GM23338 (cell line): ENCODE measurements around the gene RASAL3. TPM values are rescaled to one million over a fixed set of nuclear protein-coding genes. Genes with fewer than 3 reads are reported as not detected.

ENCODE experiments used
- ATAC-seq: fragments of 200-7000 bp; cut with Tn5 transposase; 3 replicates; pipeline ENCODE4 v1.9.1; 2020
- DNase-seq: peaks from one replicate; pipeline ENCODE4 v3.0.0-alpha.2; 2015; ENCODE audit warnings: low spot score
- H2AFZ ChIP-seq: fragments of 200-600 bp; sonication (generic); 2 replicates; pipeline ENCODE4 v1.8.0; 2016; ENCODE audit warnings: antibody characterized with exemption, mild to moderate bottlenecking, moderate library complexity
- H3F3A ChIP-seq: fragments of 200-600 bp; sonication (generic); replicated peaks from 2 replicates; pipeline ENCODE4 v1.8.0; 2017; ENCODE audit warnings: antibody characterized with exemption, mixed run types, low read depth
- H3K27ac ChIP-seq: fragments of 200-600 bp; sonication (generic); 2 replicates; pipeline ENCODE4 v1.6.1; 2016; ENCODE audit warnings: low read depth
- H3K27me3 ChIP-seq: fragments of 200-600 bp; sonication (generic); 2 replicates; pipeline ENCODE4 v1.8.0; 2016; ENCODE audit warnings: mild to moderate bottlenecking, mixed run types, moderate library complexity; ENCODE audit not compliant: insufficient read depth
- H3K36me3 ChIP-seq: fragments of 200-600 bp; sonication (generic); 2 replicates; pipeline ENCODE4 v1.8.0; 2016; ENCODE audit warnings: mild to moderate bottlenecking; ENCODE audit not compliant: insufficient read depth
- H3K4me1 ChIP-seq: fragments of 200-600 bp; sonication (generic); 2 replicates; pipeline ENCODE4 v1.8.0; 2016; ENCODE audit warnings: mild to moderate bottlenecking, moderate library complexity; ENCODE audit not compliant: insufficient read depth
- H3K4me2 ChIP-seq: fragments of 200-600 bp; sonication (generic); 2 replicates; pipeline ENCODE4 v1.7.1; 2017; ENCODE audit warnings: mixed run types
- H3K4me3 ChIP-seq: fragments of 200-600 bp; sonication (generic); 2 replicates; pipeline ENCODE4 v1.6.1; 2016; ENCODE audit warnings: mixed run types
- H3K79me2 ChIP-seq: fragments of 200-600 bp; sonication (generic); replicated peaks from 2 replicates; pipeline ENCODE4 v1.8.0; 2017; ENCODE audit warnings: mild to moderate bottlenecking; ENCODE audit not compliant: insufficient read depth
- H3K9me2 ChIP-seq: fragments of 200-600 bp; sonication (generic); 2 replicates; pipeline ENCODE4 v1.8.0; 2017; ENCODE audit not compliant: insufficient read depth
- H4K20me1 ChIP-seq: fragments of 200-600 bp; sonication (generic); replicated peaks from 2 replicates; pipeline ENCODE4 v1.8.0; 2017; ENCODE audit warnings: mild to moderate bottlenecking; ENCODE audit not compliant: insufficient read depth
- H3K27ac Mint-ChIP-seq: 2 replicates; pipeline ENCODE4 v1.8.0; 2020; ENCODE audit warnings: inconsistent platforms, mild to moderate bottlenecking, moderate library complexity, mixed read lengths
- H3K27me3 Mint-ChIP-seq: 3 replicates; pipeline ENCODE4 v1.8.0; 2022; ENCODE audit warnings: low read depth, mild to moderate bottlenecking, moderate library complexity, mixed read lengths, inconsistent platforms; ENCODE audit not compliant: insufficient read depth, poor library complexity
- H3K36me3 Mint-ChIP-seq: 3 replicates; pipeline ENCODE4 v1.8.0; 2021; ENCODE audit warnings: low read depth, mild to moderate bottlenecking, inconsistent platforms, moderate library complexity, mixed read lengths
- H3K4me1 Mint-ChIP-seq: 3 replicates; pipeline ENCODE4 v1.8.0; 2020; ENCODE audit warnings: mild to moderate bottlenecking, inconsistent platforms, mixed read lengths
- H3K4me3 Mint-ChIP-seq: 3 replicates; pipeline ENCODE4 v1.8.0; 2021; ENCODE audit warnings: moderate library complexity, mild to moderate bottlenecking, inconsistent platforms, mixed read lengths
- H3K9me3 Mint-ChIP-seq: 3 replicates; pipeline ENCODE4 v1.8.0; 2020; ENCODE audit warnings: moderate library complexity, mild to moderate bottlenecking, inconsistent platforms, mixed read lengths
- CREB1 ChIP-seq: fragments of 250-450 bp; sonication (Bioruptor Pico); IDR thresholded peaks from 2 replicates; pipeline ENCODE4 v1.5.0; 2020; ENCODE audit warnings: low read depth, mild to moderate bottlenecking, moderate library complexity
- CTCF ChIP-seq, 2 experiments: fragments of 200-600 bp in 1 of 2; sonication (generic) in 1 of 2; conservative IDR thresholded peaks; 2 replicates each; pipeline versions ENCODE4 v1.5.1 to v1.6.1; 2016 to 2017; ENCODE audit warnings: antibody characterized with exemption in 2 of 2, low read depth in 2 of 2, mild to moderate bottlenecking in 2 of 2, moderate library complexity in 1 of 2
- ETS1 ChIP-seq: IDR thresholded peaks from 2 replicates; pipeline ENCODE4 v1.6.1; 2016; ENCODE audit warnings: antibody characterized with exemption
- EZH2 ChIP-seq: fragments of 200-600 bp; sonication (generic); IDR thresholded peaks from one replicate; pipeline ENCODE4 v1.8.0; 2017; ENCODE audit warnings: antibody characterized with exemption, mild to moderate bottlenecking, low read depth; ENCODE audit not compliant: unreplicated experiment
- EZH2phosphoT487 ChIP-seq: fragments of 200-600 bp; sonication (generic); IDR thresholded peaks from one replicate; pipeline ENCODE4 v1.8.1; 2018; ENCODE audit warnings: antibody characterized with exemption; ENCODE audit not compliant: unreplicated experiment
- NANOG ChIP-seq: IDR thresholded peaks from 2 replicates; pipeline ENCODE4 v1.6.1; 2016; ENCODE audit warnings: antibody characterized with exemption, borderline replicate concordance
- REST ChIP-seq: IDR thresholded peaks from one replicate; pipeline ENCODE4 v1.6.1; 2018; ENCODE audit warnings: antibody characterized with exemption; ENCODE audit not compliant: unreplicated experiment
- polyA plus RNA-seq: library from polyadenylated mRNA; unstranded; fragments of >200 nt; fragmentation: Nextera tagmentation; extraction: Ambion mirVana; gene quantifications from 2 replicates; pipeline ENCODE4 v1.2.1, GENCODE V29; 2016
- total RNA-seq: library from RNA; depleted of rRNA; stranded (reverse); fragments of >200 nt; shearing (Covaris generic); gene quantifications from 2 replicates; pipeline ENCODE4 v1.2.3, GENCODE V29; 2014

Gene RASAL3
- total and polyA plus RNA-seq, 2 experiments from 2014 or later = 1.8 to 1.9 TPM

GRCh38 chr19:15471639-15472101 lies 7.3 kb upstream of the RASAL3 start (continued):
- TF ChIP-seq CTCF (conservative IDR thresholded peaks at IDR 0.05; ENCODE audit: low read depth in 2 of 2) (no peak), CREB1 (CRISPR knock-in tag) (no peak)

GRCh38 chr19:15469513-15470297 lies 5.4 kb upstream of the RASAL3 start:
- H3K79me2 ChIP-seq = no peaks in the 10 kb centered on the region
- no peaks in the 10 kb centered on the region; the same call in 1 of the 2 replicates for H3F3A ChIP-seq
- Mint-ChIP-seq H3K9me3 (peaks cover 33% of the 10 kb centered on the region), H3K27ac (no peak overlapping the region), H3K4me1 (peaks cover 5% of the 10 kb centered on the region; the same call in 1 of the 3 replicates), H3K4me3 (peak overlapping the region; percentile 68), H3K36me3 (no peaks in the 10 kb centered on the region), H3K27me3 (peaks cover 39% of the 10 kb centered on the region)
- H3K27me3 ChIP-seq = peaks cover 51% of the 10 kb centered on the region
- H3K4me3 ChIP-seq = peak overlapping the region; percentile 71
- TF ChIP-seq EZH2phosphoT487 (no peak), REST (no peak), NANOG (no peak), ETS1 (no peak), CREB1 (CRISPR knock-in tag) (no peak), EZH2 (peak; percentile 31)
- ATAC-seq = peak; percentile 94
- DNase-seq = peak; percentile 74
- peak overlapping the region; percentile 92; the same call in 1 of the 2 replicates for H2AFZ ChIP-seq
- H3K4me1 ChIP-seq = no peaks in the 10 kb centered on the region
- H3K9me2 ChIP-seq = no peaks in the 10 kb centered on the region
- no peak overlapping the region for H3K27ac ChIP-seq
- peak overlapping the region; percentile 84 for H3K4me2 ChIP-seq
- H4K20me1 ChIP-seq = no peaks in the 10 kb centered on the region
- H3K36me3 ChIP-seq = no peaks in the 10 kb centered on the region
